SK-N-DZ (cell line): Measurements from ENCODE around the gene HNRNPH1. TPM values are rescaled to one million over a fixed set of nuclear protein-coding genes. Genes with fewer than 3 reads are reported as not detected.
"Not testable (repeated sequence)": the region's sequence is repeated elsewhere in the genome, so short reads cannot be mapped to it uniquely, and the experiment has no call there.

Source experiments
- DNase-seq: peaks from one replicate; pipeline ENCODE4 v3.0.0-alpha.2; 2015; ENCODE audit warnings: low spot score
- polyA plus RNA-seq, 2 experiments: library from polyadenylated mRNA; depleted of rRNA; stranded (reverse); fragments of >200 nt; gene quantifications; 2 replicates each; pipeline ENCODE4 v1.2.3, GENCODE V29; 2014

HNRNPH1 gene, protein sequence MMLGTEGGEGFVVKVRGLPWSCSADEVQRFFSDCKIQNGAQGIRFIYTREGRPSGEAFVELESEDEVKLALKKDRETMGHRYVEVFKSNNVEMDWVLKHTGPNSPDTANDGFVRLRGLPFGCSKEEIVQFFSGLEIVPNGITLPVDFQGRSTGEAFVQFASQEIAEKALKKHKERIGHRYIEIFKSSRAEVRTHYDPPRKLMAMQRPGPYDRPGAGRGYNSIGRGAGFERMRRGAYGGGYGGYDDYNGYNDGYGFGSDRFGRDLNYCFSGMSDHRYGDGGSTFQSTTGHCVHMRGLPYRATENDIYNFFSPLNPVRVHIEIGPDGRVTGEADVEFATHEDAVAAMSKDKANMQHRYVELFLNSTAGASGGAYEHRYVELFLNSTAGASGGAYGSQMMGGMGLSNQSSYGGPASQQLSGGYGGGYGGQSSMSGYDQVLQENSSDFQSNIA
- polyA plus RNA-seq (2014; cell fraction: cytosol; rRNA removed) = 473 and 506 TPM in 2 replicates
- polyA plus RNA-seq (2014; cell fraction: nucleus; rRNA removed) = 1,378 and 1,791 TPM in 2 replicates

DNA sequence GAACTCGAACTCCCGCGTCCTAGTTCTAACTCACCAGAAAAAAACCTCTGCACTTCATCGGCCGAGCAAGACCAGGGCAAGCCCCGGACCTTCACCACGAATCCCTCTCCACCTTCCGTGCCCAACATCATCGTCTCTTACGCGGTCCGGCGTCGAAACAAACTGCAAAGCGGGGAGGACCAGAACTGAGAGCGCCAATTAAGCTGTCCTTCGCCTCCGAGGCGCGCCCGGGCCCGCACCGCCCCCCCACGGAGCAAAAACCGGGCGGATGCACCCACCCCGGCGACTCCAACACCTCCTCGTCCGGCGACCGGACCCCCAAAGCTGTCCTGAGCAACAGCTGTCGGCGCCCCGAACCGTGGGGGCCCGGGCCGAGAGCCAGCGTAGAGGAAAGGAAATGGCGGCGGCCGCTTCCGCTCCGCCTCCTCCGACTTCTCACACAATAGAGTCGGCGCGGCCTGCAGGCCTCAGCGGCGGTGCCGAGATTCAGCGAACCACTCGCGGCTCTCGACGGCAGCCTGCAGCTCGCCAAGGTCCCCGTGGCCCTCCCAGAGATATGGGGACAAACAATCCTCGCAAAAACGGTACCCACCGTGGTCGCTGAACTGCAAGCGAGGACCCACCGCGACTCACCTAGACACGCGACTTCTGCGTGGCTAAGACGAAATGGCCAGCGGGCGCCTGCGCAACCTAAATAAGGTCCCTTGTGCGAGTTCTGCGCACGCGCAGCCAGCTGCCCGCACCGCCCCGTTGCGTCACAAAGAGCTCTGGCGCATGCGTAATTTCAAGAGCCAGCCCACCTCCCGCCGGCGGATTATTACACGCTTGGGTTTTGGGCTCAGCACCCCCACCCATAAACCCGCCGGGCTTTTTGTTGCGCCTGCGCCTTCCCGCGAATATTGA lies at the start of gene HNRNPH1:
Gene HNRNPH1 (minus strand): TSS at position 669 of the 903 bp plus-strand sequence. CDS start 538 bp downstream, at position 131.
- DNase-seq = peak; percentile 99

DNA sequence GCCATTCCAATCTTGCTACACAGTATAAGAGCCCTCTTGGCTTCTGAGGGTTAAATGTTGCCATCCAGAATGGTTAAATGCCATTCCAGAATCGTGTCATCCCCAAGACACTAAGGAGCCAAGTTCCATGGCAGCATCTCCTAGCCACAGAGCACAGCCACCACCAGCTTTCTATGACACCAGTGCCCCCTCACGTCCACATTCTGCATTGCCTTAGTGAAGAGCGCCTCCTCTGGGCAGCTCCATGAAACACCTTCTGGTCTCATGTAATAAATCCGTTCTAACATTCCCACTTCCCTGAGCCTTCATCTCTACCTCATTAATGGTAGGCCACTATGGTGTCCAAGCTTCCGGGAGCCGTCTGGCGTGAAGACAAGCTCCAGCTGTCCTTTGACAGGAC lies 44.9 kb upstream of the HNRNPH1 start:
- peak; percentile 53 for DNase-seq

DNA sequence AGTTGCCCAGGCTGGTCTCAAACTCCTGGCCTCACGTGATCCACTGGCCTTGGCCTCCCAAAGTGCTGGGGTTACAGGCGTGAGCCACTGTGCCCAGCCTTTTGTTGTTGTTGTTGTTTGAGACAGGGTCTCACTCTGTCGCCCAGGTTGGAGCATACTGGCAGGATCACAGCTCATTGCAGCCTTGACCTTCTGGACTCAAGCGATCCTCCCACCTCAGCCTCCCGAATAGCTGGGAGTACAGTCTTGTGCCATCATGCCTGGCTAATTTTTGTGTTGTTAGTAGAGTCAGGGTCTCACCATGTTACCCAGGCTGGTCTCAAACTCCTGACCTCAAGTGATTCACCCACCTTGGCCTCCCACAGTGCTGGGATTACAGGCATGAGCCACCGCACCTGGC lies 38.2 kb upstream of the HNRNPH1 start:
- DNase-seq = not testable (repeated sequence)

DNA sequence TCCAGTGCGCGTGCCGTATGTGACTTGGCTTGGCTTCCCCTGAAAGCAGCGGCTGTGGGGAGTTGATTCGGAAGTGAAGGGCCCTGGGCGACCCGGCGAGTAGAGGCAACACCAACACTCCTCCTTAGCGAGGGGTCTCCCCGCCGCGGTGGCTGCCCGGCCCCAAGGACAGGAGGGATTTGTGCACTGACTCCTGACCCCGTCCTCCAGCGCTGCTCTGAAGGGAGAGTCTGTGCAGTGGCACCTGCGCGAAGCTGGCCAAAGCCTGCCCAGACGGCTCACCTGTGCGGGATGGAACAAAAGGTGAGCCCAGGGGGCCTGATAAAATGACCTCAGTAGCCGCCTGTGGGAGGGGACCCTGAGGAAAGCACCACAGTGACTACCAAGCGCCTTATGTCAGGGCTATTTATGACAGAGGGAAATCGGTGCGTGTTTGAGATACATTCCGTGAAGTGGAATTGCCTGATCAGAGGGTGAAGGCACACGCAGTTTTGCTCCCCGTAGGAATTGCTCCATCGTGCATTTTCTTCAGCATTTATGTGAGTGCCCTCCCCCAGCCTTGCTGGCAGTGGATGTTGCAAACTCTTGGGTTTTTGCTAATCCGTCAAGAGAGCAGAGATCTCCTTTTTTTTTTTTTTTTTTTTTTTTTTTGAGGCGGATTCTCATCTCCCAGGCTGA lies 34.8 kb upstream of the HNRNPH1 start:
- not testable (repeated sequence) for DNase-seq

DNA sequence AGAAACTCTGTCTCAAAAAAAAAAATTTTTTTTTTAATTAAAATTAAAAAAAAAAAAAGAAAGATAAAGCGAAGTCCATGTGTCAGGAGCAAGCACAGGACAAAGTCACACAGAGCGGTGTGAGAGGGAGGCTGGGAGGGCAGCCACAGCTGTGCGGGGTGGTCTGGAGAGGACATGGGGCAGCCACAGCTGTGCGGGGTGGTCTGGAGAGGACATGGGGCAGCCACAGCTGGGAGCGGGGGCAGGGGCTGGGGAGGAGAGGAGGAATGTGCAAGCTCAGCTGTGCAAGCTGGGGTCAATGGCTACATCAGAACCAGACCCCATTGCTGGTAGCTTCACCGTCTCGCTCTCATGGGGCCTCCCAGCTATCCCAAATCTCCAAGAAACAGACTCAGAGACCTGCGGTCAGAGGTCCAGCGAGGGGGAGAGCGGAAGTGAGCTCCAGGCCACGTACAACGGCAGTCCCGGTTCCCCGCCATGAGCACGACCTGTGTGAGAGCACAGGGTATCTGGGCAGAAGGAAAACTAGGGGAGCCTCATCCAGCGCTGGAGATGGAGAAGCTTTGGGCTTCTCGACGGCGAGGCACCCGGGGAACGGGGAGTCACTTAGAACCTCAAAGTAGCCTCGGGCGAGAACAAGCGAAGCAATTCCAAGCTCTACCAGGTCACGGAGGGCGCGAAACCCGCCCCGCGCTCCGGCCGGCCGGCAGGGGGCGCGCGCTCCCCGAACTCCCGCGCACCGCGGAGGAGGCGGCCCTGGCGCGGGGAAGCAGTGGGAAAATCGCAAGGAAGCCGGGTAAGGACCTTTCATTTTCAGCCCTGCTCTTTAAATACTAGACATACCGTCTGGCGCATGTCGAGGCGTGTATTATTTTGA lies 34.1 kb upstream of the HNRNPH1 start:
- DNase-seq = not testable (repeated sequence)

DNA sequence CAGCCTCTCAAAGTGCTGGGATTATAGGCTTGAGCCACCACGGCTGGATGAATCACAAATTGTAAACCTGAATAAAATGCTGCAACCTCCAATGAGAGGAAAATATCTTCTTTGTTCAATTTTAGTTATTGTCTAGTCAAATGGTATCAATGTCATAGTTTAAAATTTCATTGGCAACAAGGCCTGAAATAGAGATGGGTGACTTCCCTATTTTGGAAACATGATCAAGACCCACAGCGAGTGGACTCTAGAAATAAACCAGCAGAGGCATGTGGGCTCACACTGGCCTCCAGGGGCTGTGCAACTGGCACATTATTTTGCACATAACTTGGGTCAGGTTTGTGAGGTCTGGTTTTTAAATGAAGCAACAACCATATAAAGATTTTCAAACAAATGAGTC lies 29.7 kb upstream of the HNRNPH1 start:
- not testable (repeated sequence) for DNase-seq

DNA sequence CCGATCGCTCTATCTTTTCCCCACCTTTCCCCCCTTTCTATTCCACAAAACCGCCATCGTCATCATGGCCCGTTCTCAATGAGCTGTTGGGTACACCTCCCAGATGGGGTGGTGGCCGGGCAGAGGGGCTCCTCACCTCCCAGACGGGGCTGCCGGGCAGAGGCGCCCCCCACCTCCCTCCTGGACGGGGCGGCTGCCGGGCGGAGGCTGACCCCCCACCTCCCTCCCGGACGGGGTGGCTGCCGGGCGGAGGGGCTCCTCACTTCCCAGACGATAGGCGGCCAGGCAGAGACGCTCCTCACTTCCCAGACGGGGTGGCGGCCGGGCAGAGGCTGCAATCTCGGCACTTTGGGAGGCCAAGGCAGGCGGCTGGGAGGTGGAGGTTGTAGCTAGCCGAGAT lies 26.8 kb upstream of the HNRNPH1 start:
- not testable (repeated sequence) for DNase-seq

DNA sequence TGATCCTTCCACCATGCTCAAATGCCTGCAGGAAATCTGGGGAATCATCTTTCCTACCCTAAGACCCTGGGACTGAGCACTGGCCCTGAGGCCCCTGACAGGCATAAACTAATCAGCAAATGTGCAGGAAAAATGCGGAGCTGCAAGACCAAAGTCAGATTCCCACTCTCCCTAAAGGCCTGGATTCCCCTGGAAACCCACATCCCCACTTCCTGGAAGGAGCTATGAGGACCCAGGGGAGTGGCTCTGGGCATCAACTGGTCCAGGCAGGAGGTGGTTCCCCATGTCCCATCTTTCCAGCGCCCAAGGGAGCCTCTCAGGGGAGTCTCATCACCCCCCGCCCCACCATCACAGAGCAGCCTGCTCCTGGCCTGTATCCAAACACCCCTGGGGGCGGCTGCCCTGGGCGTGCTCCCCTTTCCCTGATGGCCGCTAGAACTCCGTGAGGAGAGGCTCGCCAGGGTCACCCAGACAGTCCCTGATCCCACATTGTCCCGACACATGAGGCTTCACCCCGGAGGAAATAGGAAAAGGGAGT lies 25.8 kb upstream of the HNRNPH1 start:
- DNase-seq = not testable (repeated sequence)

DNA sequence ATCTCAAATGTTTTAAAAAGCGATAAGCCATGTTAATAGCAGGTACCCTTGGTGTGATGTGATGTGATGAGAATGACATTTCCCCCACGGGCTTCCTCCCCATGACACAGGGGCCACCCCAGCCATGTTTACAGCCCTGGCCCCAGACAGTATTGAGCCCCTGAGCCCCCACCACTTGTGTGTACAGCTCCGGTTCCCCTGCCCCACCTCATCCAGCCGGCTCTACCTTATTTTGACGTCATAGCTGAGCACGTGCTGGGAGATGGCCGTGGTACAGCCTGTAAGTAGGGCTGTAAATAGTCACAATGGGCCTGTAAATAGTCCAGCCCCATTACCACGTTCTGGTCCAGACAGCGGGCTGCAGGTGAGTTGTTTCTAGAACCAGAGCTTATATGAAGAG lies 24.9 kb upstream of the HNRNPH1 start:
- DNase-seq = no peak

DNA sequence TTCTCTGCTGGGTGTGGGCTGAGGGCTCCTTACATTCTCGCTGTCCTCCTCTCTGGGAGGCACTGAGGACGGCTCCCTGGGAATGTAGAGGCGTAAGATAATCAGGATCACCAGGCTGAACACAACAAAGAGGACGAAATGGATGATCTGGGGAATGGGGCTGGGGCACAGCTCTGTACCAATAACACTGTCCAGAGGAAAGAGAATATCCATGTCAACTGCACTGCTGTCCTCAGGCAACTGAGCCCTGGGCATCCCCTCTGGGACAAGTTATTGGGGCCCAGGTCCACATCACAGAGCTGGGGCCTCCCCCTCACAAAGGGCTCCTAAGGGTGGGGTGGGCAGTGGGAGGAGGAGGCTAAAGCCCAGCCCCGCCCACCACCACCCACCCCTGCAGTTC lies 21.3 kb upstream of the HNRNPH1 start:
- not testable (repeated sequence) for DNase-seq

DNA sequence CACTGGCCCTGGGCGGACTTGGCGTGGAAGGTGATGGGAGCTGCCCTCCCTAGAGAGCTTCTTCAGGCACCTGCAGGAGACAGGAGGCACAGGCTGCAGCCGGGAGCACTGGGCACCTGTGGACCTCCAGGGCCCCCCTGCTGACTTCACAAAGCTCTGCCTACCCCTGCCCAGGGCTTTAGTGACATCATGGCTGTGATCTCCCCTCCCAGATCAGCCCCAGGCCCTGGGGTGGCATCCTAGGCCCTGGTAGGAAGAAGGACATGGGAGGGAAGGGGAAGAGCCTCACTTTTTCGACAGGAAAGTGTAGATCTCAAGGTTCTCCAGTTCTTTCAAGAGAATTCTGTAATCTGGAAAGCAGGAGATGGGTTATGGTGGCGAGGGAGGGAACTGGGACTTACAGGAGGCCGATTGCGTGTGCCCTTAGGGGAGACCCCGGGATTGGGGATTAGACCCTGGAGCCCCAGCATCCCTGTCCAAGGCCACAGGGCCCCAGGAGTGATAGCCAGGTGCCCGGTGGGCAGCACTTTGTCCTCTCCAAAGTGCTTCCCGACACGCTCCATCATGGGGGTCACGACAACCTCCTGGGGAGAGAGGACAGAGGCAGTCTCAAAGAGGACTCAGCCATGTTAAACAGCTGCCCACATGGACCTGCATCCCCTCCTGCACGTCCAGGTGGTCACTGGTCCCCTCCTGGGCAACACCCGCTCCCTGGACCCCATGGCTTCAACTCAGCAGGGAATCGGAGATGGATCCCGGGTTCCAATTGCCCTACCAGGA lies 19.9 kb upstream of the HNRNPH1 start:
- not testable (repeated sequence) for DNase-seq

DNA sequence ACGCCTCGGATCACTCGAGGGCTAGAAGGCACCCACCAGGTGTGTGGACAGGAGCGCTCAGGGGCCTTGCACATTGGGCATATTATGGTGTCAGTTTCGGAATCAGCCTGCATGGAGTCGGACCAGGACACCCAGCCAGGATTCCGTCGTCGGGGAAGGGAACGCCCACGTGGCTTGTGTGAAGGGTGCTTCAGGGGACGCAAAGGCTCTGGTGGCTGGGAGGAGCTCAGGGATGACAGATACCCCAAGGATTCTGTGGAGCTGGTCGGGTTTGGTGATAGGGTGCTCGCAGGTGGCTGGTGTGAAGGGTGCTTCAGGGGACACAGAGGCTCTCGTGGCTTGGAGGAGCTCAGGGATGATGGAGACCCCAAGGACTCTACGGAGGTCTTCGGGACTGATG lies 19.2 kb upstream of the HNRNPH1 start:
- DNase-seq = not testable (repeated sequence)

DNA sequence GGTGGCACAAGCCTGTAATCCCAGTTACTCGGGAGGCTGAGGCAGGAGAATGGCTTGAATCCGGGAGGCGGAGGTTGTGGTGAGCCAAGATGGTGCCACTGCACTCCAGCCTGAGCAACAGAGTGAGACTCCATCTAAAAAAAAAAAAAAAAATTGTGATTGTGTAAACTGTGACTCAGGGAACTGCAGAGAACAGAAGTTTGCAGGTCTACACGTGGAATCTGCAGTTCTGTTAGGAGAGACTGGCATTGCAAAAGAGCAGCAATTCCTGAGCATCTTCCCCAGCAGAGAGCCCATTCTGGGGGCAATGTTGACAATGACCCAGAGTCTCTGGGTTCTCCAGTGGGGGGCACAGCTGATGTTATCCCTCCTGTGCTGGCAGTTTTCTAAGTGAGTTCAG lies 18.3 kb upstream of the HNRNPH1 start:
- DNase-seq = not testable (repeated sequence)

DNA sequence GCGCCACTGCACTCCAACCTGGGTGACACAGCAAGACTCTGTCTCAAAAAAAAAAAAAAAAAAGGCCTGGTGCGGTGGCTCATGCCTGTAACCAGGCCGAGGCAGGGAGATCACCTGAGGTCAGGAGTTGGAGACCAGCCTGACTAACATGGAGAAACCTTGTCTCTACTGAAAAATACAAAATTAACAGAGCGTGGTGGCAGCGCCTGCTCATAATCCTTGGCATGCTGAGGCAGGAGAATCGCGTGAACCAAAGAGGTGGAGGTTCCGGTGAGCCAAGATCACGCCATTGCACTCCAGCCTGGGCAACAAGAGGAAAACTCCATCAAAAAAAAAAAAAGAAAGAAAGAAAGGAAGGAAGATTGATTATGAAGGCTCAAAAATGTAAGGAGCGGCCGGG lies 15.8 kb upstream of the HNRNPH1 start:
- DNase-seq = not testable (repeated sequence)

DNA sequence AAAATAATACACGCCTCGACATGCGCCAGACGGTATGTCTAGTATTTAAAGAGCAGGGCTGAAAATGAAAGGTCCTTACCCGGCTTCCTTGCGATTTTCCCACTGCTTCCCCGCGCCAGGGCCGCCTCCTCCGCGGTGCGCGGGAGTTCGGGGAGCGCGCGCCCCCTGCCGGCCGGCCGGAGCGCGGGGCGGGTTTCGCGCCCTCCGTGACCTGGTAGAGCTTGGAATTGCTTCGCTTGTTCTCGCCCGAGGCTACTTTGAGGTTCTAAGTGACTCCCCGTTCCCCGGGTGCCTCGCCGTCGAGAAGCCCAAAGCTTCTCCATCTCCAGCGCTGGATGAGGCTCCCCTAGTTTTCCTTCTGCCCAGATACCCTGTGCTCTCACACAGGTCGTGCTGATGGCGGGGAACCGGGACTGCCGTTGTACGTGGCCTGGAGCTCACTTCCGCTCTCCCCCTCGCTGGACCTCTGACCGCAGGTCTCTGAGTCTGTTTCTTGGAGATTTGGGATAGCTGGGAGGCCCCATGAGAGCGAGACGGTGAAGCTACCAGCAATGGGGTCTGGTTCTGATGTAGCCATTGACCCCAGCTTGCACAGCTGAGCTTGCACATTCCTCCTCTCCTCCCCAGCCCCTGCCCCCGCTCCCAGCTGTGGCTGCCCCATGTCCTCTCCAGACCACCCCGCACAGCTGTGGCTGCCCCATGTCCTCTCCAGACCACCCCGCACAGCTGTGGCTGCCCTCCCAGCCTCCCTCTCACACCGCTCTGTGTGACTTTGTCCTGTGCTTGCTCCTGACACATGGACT lies 11.1 kb upstream of the HNRNPH1 start:
- not testable (repeated sequence) for DNase-seq

DNA sequence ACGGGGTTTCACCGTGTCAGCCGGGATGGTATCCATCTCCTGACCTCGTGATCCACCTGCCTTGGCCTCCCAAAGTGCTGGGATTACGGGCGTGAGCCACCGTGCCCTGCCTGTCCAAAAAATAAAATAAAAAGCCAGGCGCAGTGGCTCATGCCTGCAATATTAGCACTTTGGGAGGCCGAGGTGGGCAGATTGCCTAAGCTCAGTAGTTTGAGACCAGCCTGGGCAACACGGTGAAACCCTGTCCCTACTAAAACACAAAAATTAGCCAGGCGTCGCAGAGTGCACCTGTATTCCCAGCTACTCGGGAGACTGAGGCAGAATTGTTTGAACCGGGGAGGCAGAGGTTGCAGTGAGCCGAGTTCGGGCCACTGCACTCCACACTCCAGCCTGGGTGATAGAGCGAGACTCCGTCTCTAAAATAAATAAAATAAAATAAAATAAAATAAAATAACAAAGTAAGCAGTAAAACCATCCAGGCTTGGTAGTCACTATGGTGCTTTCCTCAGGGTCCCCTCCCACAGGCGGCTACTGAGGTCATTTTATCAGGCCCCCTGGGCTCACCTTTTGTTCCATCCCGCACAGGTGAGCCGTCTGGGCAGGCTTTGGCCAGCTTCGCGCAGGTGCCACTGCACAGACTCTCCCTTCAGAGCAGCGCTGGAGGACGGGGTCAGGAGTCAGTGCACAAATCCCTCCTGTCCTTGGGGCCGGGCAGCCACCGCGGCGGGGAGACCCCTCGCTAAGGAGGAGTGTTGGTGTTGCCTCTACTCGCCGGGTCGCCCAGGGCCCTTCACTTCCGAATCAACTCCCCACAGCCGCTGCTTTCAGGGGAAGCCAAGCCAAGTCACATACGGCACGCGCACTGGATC lies 10.3 kb upstream of the HNRNPH1 start:
- not testable (repeated sequence) for DNase-seq

DNA sequence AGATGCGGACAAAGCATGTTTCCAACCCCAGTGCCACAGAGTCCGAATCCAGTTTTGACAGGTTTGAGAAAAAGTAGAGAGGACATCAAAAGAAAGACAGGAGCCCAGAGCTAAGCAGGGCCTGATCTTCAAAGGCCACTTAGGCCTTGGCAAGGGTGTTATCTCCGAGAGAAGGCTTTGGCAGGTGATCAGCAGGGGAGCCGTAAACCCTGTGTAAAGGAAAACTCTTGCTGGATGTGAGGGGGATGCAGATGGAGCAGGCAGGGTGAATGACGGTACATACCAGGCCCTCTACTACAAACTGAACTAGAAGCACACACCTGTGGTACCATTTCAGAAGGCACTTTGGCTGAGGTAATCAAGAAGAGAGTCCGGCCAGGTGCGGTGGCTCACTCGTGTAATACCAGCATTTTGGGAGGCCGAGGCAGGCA lies 1.4 kb upstream of the HNRNPH1 start:
- DNase-seq = no peak
